Activated CD8-positive, alpha-beta memory T cell treated with anti-CD3 and anti-CD28 coated beads for 4 hours (primary cell): ENCODE results near the gene KCNMA1.
"Not testable (repeated sequence)": the region's sequence is repeated elsewhere in the genome, so short reads cannot be mapped to it uniquely, and the experiment has no call there.

Experiments used
- DNase-seq, 2 donors: peaks; one replicate each; pipeline ENCODE4 v3.0.0-alpha.2; 2020; ENCODE audit warnings: low read depth in 2 of 2

The KCNMA1 gene

DNA sequence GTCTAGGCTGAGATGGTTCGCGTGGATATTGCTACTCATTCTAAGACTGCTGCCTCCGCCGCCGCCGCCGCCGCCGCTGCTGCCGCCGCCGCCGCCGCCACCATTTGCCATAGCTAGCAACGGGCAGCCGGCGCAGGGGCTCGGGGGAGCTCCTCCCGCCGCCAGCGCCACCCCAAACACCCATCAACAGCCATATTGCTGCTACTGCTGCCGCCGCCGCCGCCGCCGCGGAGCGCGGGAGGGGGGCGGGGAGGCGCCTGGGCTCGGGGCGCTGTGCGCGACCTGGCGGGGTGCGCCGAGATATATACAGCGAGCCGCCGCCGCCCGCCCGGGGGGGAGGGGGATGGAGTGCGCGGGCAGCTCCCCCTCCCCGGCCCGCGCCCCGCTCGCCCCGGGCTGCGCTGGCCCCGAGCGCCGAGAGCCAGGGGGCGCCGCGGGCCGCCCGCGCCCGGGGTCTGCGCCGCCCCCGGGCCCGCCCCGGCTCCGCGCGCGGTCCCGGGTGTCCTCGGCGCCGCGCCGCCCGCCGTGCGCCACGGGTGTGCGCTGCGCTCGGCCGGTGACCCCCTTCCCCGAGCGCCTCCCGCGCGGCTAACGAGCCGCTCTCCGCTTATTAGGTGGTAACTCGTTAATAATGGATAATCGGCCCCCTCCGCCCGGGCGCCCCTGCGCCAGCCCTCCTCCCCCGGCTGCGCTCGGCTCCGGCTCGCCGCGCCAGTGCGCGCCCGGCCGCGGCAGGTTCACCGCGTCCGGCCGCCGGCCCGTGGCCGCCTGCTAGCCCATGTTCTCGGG, at the start of gene KCNMA1:
Gene KCNMA1 (minus strand): TSS at position 277 of the 789 bp plus-strand sequence.
- no peak for DNase-seq

DNA sequence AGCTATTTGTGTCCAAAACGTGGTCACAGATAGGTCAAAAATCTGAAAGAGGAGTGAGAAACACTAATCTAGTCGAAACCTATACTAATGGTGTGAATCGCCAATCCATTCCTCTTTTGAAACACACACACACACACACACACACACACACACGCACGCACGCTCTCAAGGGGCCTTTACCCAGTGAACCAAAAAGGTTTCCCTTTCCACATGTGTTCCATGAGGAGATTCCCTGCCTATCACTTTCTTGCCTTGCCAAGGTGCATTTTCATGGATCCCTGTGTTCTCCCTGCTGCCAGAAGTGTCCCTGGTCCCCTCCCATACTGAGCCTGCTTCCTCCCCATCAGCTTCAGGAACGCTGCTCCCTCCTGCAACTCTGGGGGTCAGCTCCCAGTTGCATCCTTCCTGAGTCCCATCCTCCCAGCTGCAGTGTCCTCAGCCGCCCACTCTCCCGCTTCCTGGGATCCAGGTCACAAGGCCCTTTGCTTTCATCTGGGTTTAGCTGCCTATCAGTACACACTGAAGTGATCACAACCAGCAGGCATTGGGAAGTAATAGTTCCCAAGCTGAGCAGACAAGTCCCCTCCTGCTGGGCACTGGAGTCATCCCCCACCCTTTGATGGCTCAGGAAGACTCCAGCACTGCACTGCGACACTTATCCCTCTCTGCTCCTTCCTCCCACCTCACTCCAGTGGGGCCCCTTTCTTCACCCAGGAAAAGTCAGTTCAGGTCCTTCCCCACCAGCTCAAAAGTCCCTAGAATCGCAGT, 49.2 kb upstream of the KCNMA1 start:
- DNase-seq, result no peak

DNA sequence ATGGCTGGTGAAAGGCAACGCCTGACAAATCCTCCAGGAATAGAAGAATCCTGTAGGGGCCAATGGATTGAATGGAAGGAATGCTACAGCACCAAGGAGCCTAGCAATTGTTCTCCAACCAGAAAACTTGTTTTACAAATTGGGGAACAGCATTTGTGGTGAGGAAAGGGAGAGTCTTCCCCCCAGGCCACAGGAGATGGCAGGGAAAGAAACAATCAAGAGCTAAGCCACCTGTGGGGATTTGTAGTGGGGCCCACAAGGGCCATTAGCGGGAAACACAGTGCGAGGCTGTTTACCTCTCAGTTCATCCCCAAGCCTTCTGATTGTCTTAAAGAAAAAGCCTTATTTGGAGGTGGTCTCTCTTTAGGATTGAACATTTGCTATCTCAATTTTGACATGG, 48.5 kb upstream of the KCNMA1 start:
- DNase-seq, result no peak

DNA sequence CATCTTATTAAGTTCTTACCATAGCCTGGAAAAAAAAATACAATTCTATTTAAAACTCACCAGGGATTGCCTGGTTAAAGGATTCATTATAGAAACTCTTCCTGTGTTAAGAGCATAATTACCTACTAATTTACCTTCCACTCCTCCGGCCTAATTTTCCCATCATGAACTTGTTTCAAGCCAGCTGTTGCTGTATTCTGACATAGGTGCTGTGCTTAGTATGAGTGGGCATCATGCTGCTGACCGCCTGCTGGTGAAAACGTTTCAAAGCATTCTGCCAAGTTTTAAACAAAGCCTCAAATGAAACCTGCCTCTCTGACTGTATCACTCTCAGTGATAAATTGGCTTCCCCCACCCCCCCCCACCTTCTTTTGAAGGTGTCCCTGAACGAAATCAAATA, 47.8 kb upstream of the KCNMA1 start:
- no peak for DNase-seq

DNA sequence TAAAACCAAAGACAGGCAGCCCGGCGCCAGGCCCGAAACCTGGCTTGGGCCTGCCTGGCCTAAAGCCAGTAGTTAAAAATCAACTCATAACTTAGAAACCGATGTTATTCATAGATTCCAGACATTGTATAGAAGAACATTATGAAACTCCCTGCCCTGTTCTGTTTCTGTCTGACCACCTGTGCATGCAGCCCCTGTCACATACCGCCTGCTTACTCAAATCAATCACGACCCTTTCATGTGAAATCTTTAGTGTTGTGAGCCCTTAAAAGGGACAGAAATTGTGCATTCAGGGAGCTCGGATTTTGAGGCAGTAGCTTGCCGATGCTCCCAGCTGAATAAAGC, 45.5 kb upstream of the KCNMA1 start:
- DNase-seq, result not testable (repeated sequence)

DNA sequence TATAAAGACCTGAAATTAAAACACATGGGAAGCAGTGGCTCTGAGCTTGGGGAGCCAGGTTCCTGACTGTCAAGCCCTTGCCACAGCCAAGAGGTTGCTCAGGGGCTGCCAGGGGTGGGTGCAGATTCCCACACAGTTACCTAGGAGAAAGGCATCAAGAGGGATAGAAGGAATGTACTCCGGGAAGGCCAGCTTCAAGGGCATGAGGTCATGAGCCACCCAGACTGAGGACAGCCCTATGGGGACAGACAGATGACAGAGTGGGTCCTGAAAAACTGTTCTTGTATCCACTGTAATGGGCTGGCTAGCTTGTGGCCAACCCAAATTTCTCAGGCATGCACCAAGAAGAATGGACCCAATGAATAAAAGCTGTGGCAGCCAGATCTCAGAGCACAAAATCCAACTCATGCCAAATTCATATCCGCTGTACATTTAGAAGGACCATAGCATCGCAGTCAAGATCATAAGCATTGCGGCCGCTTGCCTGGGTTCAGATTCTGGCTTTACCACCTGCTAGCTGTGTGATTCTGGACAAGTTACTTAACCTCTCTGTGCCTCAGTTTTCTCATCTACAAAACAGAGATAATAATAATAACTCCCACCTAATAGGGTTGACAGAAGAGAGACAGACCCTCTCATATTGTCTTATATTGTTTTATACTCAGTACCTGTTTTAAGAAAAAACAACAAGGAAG, 44.9 kb upstream of the KCNMA1 start:
- no peak for DNase-seq

DNA sequence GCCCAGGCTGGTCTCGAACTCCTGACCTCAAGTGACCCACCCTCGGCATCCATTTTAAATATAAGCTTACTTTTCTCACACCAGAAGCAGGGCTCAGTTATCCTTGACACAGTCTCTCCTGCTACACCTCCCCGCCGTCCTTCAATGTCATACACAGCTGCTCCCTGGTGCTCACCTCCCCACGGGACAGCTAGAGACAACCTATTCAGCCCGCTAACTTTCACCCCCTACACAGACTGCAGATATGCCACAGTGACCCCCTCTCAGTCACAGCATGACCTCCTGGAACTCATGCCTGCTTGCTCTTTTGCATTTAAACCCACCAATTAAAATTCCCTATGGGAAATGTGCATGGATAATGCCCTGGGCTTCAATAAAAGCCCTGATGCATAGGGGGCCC, 44.2 kb upstream of the KCNMA1 start:
- DNase-seq, result no peak

DNA sequence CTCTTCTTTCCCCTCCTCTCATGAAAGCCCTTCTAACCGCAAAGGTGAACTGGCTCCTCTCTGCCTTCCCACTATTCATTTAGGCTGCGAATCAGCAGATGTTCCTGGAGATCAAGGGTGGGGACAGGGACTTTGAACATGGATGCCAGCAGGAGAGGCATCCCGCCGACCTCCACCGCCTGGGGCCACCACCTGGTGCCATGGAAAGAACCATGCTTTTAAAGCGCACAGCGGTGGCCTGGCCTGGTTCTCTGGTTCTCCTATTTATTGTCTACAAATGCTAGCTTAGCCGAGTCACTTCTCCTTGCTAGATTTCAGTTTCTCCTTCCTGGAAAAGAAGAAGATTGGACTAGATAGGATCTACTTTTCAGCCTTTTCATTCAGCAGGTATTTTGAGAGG, 43.2 kb upstream of the KCNMA1 start:
- no peak for DNase-seq

DNA sequence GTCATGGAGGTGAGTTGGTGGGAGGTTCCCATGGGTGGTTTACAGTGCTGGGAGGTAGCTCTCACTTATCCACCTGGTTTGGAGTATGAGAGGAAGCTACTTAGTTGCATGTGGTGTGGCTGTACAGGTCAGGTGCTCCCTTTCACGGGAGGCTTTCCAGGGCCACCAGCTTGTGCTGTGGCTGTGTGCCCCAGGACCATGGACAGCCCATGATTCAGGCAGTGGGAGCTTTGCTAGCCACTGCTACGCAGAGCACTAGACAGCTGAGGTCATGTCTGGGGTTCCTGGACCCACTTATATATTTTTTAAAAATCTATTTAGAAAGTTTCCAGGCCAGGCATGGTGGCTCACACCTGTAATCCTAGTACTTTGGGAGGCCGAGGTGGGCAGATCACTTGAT, 42.5 kb upstream of the KCNMA1 start:
- DNase-seq, result no peak

DNA sequence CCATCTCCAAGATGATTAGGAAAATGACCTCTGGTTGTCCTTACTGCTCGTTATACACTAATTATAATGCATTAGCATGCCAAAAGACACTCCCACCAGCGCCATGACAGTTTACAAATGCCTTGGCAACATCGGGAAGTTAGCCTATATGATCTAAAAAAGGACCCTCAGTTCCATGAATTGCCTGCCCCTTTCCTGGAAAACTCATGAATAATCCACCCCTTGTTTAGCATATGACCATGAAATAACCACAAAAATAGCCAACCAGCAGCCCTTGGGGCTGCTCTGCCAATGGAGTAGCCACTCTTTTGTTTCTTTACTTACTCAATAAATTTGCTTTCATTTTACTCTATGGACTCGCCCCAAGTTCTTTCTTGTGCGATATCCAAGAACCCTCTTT, 41.6 kb upstream of the KCNMA1 start:
- no peak for DNase-seq

DNA sequence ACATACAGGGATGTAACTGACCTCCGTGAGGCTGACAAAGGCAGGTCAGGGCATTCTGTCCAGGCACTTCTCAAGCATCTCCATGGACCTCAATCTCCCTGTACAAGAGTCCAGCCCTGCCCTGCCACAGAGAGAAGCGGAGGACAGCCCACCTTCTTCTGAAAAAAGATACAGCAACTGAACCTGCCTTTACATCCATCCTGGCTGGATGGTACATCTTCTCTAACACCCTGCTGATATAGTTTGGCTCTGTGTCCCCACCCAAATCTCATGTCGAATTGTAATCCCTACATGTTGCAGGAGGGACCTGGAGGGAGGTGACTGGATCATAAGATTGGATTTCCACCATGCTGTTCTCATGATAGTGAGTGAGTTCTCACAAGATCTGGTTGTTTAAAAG, 40.5 kb upstream of the KCNMA1 start:
- DNase-seq, result no peak

DNA sequence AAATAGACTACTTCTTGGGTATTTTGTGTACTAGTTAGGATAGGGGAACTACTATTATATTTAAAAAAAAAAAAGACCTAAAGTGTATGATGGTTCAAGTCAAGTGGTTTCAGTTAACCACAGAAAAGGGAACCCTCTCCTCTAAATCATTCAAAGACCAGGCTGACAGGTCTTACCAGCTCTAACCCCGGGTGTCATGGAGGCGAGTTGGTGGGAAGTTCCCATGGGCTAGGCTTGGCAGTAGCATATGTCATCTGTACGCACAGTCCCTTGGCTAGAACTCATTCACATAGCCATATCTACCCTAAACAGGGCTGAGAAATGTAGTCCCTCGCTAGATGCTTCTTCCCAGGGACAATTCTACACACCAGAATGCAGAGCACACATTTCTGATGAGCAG, 37.7 kb upstream of the KCNMA1 start:
- no peak for DNase-seq

DNA sequence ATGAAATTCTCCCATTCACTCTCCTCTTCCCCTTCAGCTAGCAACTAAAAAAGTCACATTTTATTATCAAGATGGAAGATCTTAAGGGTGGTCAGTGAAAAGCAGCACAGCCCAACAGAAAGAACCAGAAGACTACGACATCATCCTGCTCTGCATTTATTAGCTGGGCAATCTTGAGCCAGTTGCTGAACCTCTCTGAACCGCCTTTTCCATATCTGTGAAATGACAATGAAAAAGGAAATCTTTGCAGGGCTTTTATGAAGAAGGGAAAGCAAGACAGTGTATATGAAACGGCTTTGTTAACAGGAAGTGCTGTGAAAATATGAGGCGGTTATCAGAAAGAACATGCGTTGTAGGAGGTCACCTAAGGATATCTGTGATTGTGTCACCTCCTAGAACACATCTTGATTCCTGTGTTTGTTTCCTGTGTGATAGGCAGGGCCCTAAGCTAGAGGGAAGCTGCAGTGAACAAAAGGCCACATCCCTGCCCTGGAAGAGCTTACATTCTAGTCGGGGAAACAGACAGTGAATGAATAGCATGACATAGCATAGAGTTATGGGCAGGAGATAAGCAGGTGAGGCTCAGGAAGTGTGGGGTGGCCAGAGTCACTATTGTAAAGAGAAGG, 36.0 kb upstream of the KCNMA1 start:
- DNase-seq, result no peak

DNA sequence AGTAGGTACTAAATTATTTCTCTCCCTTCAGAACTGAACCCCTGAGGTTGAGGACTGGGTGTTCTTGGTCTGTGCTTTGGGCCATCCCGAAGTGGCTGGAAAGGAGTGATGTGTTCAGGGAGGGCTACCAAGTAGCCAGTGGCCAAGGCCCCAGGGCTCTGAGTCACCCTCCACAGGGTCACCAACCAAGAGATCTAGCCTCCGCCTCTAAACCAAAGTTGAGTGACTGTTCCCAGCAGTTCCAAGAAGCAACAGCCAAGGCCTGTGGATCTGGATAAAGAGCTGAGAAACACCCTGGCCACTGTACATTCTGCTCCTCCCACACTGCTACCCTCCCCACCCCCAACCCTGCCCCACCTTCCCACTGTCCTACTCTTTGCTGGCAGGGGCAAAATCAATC, 35.5 kb upstream of the KCNMA1 start:
- no peak for DNase-seq

DNA sequence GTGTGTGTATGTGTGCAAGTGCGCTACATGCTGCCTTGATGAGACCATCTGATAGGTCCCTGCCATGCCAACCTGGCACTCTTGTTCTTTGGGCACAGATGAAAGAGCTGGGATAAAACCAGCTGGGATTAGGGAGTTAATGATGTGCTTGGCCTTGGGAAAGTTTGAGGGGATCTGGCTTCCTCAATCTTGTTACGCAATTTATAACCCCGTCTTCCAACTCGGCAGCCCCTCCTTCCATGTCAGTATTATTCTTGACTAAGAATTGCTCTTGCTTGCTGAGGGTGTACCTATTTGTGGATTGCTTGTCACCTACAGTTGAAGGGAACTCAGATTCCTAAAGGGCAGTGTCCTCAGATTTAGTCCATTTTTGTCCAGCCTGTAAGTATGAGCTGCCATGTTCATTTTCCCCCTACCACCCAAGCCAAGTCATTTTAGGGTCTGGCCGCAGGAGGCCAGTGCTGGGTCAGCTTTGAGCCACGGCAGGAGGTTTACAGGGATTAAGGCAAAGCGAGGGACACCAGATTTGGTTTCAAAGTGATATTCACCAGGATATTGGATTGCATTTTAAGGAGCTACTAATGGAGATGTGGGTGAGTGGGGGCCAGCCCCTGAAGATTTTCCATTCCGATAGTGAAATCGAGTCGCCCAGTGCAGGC, 34.1 kb upstream of the KCNMA1 start:
- no peak for DNase-seq

DNA sequence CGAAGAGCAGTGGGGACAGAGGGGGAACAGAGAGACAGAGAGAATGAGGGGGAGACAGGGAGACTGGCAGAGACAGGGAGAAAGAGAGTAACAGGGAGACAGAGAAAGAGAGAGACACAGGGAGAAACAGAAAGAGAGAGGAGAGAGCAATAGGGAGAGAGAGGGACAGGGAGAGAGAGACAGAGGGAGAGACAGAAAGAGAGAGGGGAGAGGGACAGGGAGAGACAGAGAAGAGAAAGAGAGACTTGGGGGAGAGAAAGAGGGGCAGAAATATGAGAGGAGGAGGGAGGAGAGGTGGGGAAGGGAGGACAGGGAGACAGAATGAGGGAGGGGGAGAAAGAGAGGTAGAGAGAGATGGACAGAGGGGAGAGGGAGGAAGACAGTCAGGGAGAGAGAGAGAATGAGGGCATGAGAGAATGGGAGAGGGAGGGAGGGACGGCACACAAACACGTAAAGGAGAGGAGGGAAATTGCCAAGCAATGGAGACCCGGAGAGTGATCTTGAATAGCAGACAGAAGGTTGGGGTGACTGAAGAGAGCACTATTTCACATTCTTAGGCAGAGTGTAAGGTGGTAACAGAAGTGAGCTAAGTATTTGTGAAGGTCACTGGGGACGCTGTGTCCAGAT, 33.3 kb upstream of the KCNMA1 start:
- DNase-seq, result no peak

DNA sequence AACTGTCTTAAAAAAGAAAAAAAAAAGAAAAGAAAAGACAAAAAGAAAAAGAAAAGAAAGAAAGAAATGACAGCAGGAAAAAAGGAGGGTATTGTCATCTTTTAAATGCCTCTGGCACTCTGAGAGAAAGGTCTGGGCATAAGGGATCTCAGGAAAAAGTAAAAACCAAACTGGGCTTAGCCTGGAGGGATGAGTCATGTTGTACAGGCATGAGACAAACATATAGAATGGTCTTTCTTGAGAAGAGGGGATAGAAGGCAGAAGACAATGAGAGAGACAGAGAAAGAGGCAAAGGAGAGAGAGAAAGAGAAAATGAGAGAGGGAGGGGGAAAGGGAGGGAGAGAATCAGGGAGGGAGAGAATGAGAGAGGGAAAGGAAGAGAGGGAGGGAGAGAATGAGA, 32.3 kb upstream of the KCNMA1 start:
- DNase-seq, result no peak

DNA sequence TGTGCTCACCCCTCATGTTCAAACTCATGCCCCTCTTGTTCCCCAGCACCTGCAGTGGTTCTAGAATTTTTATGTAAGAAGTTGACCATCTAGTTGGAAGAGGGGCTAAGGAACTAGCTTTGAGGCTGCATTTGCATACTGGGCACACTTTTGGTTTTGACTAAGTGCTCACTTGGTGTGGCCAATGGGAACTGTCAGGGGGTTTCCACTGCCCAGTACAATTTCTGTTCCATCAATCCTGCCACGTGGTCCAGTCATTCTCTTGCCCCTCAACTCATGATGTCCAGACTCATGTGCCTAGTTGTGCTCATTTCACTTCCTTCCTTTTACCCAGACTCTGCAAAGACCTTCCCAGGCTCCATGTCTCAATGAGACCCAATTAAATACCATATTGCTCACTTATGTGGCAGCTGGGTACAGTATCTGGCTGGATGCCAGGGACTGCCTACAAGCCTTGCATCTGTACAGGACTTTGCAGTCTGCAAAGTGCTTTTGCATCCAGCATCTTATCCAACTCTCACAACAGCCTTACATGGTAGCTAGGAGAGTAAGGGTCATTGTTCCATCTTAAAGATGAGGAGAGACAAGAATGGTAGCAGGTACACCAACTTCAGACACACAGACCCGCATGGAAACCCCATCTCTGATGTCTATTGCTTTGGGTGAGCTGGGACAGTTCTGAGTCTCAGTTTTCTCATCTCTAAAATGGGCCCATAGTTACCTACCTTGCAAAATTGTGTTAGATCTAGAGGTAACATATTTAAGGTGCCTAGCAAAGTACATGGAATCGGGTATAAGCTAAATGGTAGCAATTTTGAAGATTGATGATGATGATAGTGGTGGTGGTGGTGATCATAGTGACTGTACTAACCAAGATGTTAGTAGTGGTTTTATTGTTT, 30.1 kb upstream of the KCNMA1 start:
- DNase-seq, result no peak

DNA sequence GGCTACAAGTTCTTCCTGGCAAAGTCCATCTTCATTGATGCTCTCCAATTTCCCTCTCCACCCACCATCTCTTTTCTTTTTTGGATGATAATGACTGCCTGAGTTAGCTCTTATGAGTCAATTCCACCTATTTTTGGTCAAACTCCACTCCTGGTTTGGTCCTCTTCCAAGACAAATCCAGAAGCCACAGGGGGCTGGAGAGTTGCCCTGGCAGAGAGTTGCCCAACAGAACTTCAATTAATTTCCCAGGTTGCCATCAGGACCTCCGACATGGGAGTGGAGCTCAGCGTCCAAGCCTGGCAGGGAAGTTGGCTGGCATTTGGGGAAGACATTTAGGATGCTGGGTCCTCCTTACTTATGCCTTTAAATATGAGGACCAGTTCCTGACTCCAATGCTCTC, 29.2 kb upstream of the KCNMA1 start:
- DNase-seq, result no peak

DNA sequence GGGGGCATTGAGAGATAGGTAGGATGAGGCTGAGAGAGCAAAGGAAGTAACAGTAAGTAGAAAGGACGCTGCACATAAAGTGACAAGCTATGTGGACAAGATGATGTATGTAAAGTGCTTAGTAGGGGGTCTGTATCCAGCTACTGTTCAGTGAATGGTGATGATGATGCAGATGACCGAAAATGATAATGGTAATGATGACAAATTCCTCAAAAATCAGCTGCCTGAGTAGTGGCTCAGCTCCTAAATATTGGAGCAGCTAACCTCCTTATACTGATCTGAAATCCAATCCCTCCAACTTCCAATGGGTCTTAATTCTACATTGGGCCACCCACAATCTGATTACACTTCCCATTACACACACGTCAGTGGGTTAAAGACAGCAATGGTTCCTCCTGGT, 27.1 kb upstream of the KCNMA1 start:
- DNase-seq, result no peak
